Activated CD8-positive, alpha-beta T cell treated with anti-CD3 and anti-CD28 coated beads for 36 hours (primary cell): ENCODE data around the gene ZDHHC18. TPM values are rescaled to one million over a fixed set of nuclear protein-coding genes. Genes with fewer than 3 reads are reported as not detected.

ENCODE experiments used
- ATAC-seq: fragments of 200-7000 bp; cut with Tn5 transposase; one replicate; pipeline ENCODE4 v1.10.0; 2021; ENCODE audit warnings: mild to moderate bottlenecking, moderate library complexity
- CTCF ChIA-PET: fragments of 350-600 bp; sonication (Branson Sonifier 250); formaldehyde crosslinking; loops from one replicate; lab custom pipeline; 2021; ENCODE audit warnings: antibody characterized with exemption; lab: Charles Lee
- POLR2A ChIA-PET: fragments of 350-600 bp; sonication (Branson Sonifier 250); formaldehyde crosslinking; loops from one replicate; lab custom pipeline; 2021; ENCODE audit warnings: antibody characterized with exemption; lab: Charles Lee
- DNase-seq: peaks from one replicate; pipeline ENCODE4 v3.0.0-alpha.2; 2020
- H3K27ac Mint-ChIP-seq: one replicate; pipeline ENCODE4 v1.8.0; 2021; ENCODE audit warnings: mild to moderate bottlenecking, mixed read lengths
- H3K27me3 Mint-ChIP-seq: one replicate; pipeline ENCODE4 v1.8.0; 2021; ENCODE audit warnings: mixed read lengths
- H3K36me3 Mint-ChIP-seq: one replicate; pipeline ENCODE4 v1.8.0; 2021; ENCODE audit warnings: low read depth, mixed read lengths
- H3K4me1 Mint-ChIP-seq: one replicate; pipeline ENCODE4 v1.8.0; 2021; ENCODE audit warnings: low read depth, mixed read lengths
- H3K4me3 Mint-ChIP-seq: one replicate; pipeline ENCODE4 v1.8.0; 2021; ENCODE audit warnings: mild to moderate bottlenecking, moderate library complexity, mixed read lengths
- H3K9me3 Mint-ChIP-seq: one replicate; pipeline ENCODE4 v1.8.0; 2021; ENCODE audit warnings: mixed read lengths
- intact Hi-C: fragments of 100-400 bp; cut with micrococcal nuclease; formaldehyde crosslinking; loops from one replicate; pipeline ENCODE4 v1.10.0; 2022
- total RNA-seq, 2 experiments: library from RNA; stranded (reverse); gene quantifications; one replicate each; pipeline ENCODE4 v1.2.3, GENCODE V29; 2021
- TF ChIP-seq, protein P1 (sequence below): fragments of 200-600 bp; IDR thresholded peaks from one replicate; pipeline ENCODE4 v1.8.0; 2022; ENCODE audit warnings: antibody characterized with exemption, mild to moderate bottlenecking

ZDHHC18 gene
- total RNA-seq, 2 experiments from 2014 or later = 55.0 to 61.3 TPM

DNA sequence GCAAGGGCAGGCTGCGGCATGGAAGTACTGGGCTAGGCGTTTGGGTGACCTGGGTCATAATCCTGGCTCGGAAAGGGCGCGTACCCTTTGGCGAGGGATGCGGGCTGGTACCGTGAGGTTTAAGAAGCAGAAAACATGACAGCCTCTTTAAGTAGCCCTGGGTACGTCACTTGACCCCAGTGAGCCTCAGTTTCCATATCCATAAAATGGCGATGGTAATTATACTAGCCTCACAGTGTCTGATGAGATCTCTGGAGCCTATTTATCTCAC, 38.0 kb upstream of the ZDHHC18 start:
- Mint-ChIP-seq H3K27me3 (no peaks in the 10 kb centered on the region), H3K27ac (peak overlapping the region; percentile 99), H3K9me3 (no peaks in the 10 kb centered on the region), H3K4me1 (peaks cover 77% of the 10 kb centered on the region), H3K4me3 (peak overlapping the region; percentile 97), H3K36me3 (peaks cover 25% of the 10 kb centered on the region)
- TF ChIP-seq, protein P1, sequence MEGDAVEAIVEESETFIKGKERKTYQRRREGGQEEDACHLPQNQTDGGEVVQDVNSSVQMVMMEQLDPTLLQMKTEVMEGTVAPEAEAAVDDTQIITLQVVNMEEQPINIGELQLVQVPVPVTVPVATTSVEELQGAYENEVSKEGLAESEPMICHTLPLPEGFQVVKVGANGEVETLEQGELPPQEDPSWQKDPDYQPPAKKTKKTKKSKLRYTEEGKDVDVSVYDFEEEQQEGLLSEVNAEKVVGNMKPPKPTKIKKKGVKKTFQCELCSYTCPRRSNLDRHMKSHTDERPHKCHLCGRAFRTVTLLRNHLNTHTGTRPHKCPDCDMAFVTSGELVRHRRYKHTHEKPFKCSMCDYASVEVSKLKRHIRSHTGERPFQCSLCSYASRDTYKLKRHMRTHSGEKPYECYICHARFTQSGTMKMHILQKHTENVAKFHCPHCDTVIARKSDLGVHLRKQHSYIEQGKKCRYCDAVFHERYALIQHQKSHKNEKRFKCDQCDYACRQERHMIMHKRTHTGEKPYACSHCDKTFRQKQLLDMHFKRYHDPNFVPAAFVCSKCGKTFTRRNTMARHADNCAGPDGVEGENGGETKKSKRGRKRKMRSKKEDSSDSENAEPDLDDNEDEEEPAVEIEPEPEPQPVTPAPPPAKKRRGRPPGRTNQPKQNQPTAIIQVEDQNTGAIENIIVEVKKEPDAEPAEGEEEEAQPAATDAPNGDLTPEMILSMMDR = no peak
- ChIA-PET CTCF (interaction anchor here (0.6 to 7.4 kb wide), 45 partner anchors 9 to 288 kb away, joined by 3 to 204 read pairs (median 5); partner anchors contain the start of genes ARID1A and GPATCH3), POLR2A (interaction anchor here (0.6 to 8.6 kb wide), 32 partner anchors 9 to 288 kb away, joined by 3 to 283 read pairs (median 6); partner anchors contain the start of genes ARID1A, GPN2 and SFN)
- no peak for DNase-seq
- intact Hi-C loops = loop anchor here (5.0 kb wide), 1 partner anchor 86 kb away; no protein-coding TSS in a partner anchor
- ATAC-seq = no peak

DNA sequence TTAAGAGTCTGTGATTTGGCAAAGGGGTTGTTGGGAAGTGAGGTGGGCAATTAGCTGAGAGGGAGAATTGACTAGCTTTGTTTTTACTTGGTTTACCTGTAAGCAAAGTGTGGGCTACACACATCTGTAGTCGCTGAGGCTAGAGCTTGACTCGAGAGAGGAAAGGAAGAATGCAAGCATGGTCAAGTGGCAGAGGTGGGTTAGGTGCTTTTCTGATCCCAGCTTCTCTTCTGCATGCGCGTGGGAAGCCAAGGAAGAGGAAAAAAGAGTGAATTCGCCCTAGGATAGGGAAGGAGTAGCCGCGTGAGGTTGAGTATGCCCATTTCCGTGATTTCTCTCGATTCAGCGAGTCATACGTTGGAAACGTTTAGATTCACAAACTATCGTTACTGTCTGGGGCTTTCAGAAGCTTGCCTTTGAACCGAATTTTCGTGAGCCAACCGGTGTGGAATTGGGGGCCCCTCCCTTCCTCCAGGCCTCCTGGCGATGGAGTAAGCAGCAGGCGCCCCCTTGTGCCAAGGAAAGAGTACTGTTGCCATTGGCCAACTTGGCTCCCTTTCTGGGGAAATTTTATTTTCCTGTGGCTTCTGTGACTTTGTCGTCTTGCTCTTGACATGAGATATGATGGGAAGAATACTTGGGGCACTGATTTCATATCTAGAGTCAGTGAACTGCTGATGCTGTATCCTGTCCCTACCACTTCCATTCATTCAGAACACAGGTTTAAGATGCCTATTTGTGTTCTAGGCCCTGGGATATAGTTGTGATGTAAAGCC, 37.5 kb upstream of the ZDHHC18 start:
- intact Hi-C loops = loop anchor here (1.0 to 5.0 kb wide), 2 partner anchors 87 to 187 kb away; no protein-coding TSS in a partner anchor
- Mint-ChIP-seq H3K4me3 (peak overlapping the region; percentile 97), H3K9me3 (no peaks in the 10 kb centered on the region), H3K27me3 (no peaks in the 10 kb centered on the region), H3K27ac (peak overlapping the region; percentile 99), H3K36me3 (peaks cover 27% of the 10 kb centered on the region), H3K4me1 (peaks cover 72% of the 10 kb centered on the region)
- DNase-seq (peak; percentile 94), ATAC-seq (peak; percentile 17)
- POLR2A ChIA-PET = interaction anchor here (0.6 to 8.6 kb wide), 31 partner anchors 10 to 289 kb away, joined by 3 to 283 read pairs (median 7); partner anchors contain the start of genes ARID1A, GPN2 and SFN
- TF ChIP-seq, protein P1 = peak; percentile 99
- CTCF ChIA-PET = interaction anchor here (0.6 to 7.4 kb wide), 50 partner anchors 8 to 289 kb away, joined by 3 to 204 read pairs (median 5); partner anchors contain the start of genes ARID1A and GPATCH3

DNA sequence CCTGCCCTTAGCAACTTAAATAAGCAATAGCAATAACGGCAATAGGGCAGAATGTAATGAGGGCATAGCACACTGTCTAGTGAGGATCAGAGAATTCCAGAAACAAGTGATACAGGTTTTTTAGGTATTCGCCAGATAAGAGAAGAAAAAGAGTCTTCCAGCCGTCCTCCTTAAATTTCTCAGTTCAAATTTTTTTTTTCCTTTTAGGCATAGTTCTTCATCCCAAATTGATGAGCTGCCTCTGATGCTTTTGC, 36.9 kb upstream of the ZDHHC18 start:
- TF ChIP-seq, protein P1 = no peak
- H3K4me3 Mint-ChIP-seq = peak overlapping the region; percentile 97
- H3K27me3 Mint-ChIP-seq = no peaks in the 10 kb centered on the region
- CTCF ChIA-PET = interaction anchor here (1.1 to 7.4 kb wide), 28 partner anchors 8 to 289 kb away, joined by 3 to 204 read pairs (median 11); partner anchors contain the start of gene ARID1A
- no peaks in the 10 kb centered on the region for H3K9me3 Mint-ChIP-seq
- DNase-seq (no peak), ATAC-seq (no peak)
- H3K27ac Mint-ChIP-seq = peak overlapping the region; percentile 99
- POLR2A ChIA-PET = interaction anchor here (0.9 to 8.6 kb wide), 17 partner anchors 11 to 289 kb away, joined by 3 to 283 read pairs (median 9); partner anchors contain the start of genes ARID1A, GPN2 and SFN
- peaks cover 67% of the 10 kb centered on the region for H3K4me1 Mint-ChIP-seq
- intact Hi-C loops = loop anchor here (1.0 to 5.0 kb wide), 2 partner anchors 87 to 187 kb away; no protein-coding TSS in a partner anchor
- peaks cover 32% of the 10 kb centered on the region for H3K36me3 Mint-ChIP-seq

- DNase-seq (peak; percentile 55), ATAC-seq (peak; percentile 9)
- ChIA-PET CTCF (interaction anchor here (0.8 to 7.4 kb wide), 31 partner anchors 8 to 290 kb away, joined by 3 to 204 read pairs (median 9); partner anchors contain the start of gene ARID1A), POLR2A (interaction anchor here (0.6 to 8.6 kb wide), 16 partner anchors 10 to 290 kb away, joined by 3 to 283 read pairs (median 9); partner anchors contain the start of genes ARID1A and GPN2)
- peaks cover 64% of the 10 kb centered on the region for H3K4me1 Mint-ChIP-seq
- peak overlapping the region; percentile 99 for H3K27ac Mint-ChIP-seq
- TF ChIP-seq, protein P1 = no peak
- peaks cover 36% of the 10 kb centered on the region for H3K36me3 Mint-ChIP-seq
- H3K27me3 Mint-ChIP-seq = no peaks in the 10 kb centered on the region
- intact Hi-C loops = loop anchor here (1.0 to 5.0 kb wide), 2 partner anchors 88 to 188 kb away; no protein-coding TSS in a partner anchor
- no peaks in the 10 kb centered on the region for H3K9me3 Mint-ChIP-seq
- H3K4me3 Mint-ChIP-seq = peak overlapping the region; percentile 97
Observed at GRCh38 chr1:26789931-26790330, 36.6 kb upstream of the ZDHHC18 start.
